HG03135 (cell line): ENCODE data around the gene ARHGEF11.

Experiments used
- ATAC-seq: cut with Tn5 transposase; IDR thresholded peaks from one replicate; pipeline ENCODE4 v1.9.1; 2021; ENCODE audit warnings: mild to moderate bottlenecking, moderate library complexity; ENCODE audit not compliant: unreplicated experiment

ARHGEF11 gene

DNA sequence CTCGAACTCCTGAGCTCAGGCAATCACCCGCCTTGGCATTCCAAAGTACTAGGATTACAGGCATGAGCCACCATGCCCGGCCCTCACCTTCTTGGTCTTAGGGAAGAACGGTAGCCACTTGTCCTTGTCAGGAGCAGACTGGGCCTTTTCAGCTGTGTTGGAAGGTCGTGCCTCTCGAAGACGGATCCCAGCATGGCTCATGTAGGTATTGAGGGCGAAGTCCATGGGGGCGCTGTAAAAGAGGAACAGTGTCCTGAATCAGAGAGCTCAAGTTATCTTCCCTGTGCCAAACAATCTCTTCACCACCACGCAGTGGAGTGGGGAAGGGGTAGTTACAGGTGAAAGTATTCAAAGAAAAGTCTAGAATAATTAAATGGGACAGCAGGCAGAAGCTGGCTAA, 89.2 kb downstream of the ARHGEF11 start:
- no peak for ATAC-seq

DNA sequence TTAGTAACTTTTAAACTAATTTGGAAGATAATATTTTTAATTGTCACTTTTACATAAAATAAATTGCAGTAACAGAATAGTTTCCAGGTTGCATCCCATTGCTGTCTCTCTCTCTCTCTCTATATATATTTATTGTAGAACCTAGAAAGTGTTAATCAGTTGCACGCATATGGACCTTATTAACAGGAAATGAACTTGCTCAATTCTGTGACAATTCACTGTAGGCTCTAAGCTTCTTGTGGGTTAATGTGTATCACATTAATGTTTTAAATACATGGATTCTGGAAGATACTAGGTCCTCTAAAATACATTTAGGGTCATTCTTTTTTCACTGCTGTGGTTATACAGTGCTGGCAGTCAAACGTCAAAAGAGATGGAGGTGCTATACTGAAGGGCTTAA, 92.0 kb downstream of the ARHGEF11 start:
- no peak for ATAC-seq

DNA sequence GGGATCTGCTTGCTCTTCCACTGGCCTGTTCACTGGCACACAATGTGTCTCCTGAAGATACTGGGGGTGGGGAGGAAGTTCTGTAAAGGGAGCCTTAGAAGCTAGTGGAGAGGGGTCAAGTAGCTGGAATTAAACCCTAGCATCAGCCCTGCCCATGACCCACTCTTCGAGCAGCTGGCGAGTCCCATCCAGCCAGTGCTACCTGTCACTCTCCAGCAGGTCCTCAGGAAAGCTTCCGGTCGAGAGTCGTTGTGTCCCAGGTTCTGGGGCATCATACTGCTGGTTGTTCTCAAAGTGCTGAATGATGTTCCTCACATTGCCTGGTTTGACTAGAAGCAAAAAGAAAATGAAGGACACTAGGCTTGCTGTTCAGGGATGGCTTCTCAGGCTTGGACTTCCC, 94.2 kb downstream of the ARHGEF11 start:
- no peak for ATAC-seq

DNA sequence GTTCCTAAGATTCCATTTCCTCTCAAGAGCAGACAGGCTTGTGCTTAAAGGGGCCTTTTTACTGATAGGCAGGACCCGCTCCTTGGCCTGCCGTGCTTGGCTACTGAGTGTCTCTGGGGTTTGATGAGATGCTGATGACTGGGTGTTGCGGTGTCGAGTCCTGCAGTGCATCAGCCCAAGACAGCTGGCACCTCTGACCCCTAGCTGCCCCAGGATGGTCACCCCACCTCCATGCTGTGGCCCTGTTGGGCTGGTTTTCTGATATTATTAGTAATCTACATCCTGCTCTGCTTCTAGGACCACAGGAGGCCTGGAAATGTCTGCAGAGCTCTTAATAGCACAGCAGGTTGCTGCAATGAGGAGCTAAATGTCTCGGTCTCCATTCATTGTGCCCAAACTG, 96.4 kb downstream of the ARHGEF11 start:
- ATAC-seq = no peak

DNA sequence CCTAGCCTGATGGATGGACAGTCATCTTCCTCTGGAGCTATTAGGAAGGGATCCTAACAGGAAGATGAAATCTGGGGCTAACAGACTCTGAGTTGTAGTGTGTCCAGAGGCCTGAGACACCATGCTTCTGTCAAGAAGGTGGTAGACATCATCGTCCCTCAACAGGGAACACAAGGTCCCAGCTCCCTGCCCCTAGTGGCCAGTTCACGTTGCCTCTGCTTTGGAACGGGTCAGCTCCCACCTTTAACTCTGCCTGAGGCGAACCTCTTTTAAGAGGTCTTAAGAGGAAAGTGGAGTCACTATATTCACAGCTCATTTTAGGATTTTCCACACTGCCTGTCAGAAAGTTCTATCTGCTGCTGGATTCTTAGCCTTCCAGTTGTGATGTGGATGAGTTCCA, 96.8 kb downstream of the ARHGEF11 start:
- no peak for ATAC-seq

DNA sequence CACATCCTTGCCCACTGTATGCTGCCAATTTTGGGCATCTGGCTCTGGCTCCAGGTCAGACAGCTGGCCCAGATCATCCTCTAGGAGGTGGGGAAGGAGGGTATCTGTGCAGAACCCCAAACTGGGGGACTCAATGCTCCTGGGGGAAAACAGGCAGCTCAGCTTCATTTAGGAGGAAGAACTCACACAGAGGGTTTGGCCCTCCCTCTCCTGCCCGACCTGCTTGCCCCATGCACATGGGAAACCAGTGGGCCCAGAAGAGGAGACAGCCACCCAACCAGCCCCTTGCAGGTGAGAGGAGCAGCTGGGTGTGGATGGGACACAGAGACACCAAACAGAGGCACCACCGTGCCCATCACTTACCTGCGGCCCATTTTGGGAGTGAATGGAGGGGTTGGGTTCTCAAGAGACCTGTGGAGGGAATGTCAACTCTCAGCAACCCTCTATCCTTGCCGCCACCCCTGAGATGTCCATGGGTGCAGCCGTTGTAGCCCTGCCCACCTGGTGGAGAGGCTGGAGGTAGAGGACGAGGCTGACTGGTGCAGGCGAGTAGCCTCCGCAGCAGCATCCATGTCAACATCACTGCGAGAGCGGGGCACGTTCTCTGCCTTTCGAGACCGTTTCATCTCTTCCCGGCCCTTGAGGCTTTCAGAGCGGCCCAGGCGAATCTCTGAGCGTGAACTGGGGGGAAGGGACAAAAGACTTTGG, 97.6 kb downstream of the ARHGEF11 start:
- ATAC-seq = no peak

DNA sequence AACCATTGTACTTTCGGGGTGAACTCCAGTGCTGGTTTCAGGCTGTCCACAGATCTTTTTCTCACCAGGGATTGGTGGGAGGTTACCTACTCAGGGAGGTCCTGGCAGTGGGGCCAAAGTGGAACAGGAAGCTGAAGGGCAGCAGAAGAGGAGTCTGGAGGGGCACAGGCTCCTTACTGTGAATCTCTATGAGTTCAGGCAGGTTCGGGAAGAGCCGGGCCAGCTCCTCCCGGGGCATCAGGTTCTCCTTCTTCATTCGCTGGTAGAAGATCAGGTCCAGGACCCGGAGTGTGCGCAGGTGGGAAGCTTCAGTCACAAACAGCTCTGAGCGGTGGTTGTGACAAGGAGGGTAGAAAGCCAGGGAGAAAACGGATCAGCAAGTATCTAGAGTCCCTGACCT, 98.4 kb downstream of the ARHGEF11 start:
- ATAC-seq = no peak

DNA sequence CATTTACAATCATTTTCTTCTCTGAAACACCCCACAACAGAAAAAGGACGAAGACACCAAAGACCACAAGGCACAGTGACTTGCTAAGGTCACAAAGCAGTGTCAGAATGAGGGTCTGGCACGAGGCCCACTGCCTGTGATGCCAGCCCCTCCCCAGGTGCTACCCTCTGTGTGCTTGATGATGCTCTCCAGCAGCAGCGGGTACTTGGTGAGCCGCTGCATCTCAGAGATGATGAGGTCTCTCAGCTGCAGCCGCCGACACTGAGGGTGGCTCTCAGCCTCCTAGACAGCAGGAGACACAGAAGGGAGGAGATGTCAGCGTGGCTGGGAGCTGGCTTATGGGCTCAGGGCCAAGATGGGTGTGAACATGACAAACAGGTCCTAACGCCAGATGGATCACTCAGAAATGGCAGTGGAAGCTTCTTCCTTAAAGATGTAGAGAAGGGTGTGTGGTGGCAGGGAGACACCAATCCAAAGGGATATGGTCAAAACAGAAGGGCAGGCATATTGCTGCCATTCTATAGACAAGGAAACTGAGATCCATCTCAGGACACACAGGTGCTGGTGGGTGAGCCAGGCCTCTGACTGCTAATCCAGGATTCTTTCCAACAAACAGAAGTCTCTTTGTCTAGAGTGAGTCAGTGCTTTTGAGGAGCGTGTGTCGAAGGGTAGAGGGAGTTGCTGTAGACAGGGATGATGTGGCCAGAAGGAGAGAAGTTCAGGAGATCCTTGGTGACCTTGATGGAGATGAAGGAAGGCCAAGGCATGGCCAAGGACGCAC, 99.5 kb downstream of the ARHGEF11 start:
- no peak for ATAC-seq

DNA sequence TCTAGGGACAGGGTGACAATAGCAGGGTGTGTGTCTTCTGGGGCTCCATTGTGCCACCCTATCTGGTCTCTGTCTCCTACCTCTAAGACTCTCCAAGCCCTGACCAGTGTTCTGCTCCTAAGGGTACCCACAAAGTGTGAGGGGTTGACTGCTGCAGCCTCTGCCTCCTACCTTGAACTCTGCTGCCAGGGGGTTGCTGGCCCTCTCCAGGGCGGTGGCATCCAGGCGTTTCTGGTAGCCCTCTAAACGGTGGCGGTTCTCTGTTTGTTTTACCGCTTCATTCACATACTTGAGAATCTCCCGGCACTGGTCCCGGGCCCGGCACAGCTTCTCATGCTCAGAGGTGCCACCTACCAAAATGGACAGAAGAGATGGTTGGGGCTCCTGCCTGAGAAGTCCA, 100.7 kb downstream of the ARHGEF11 start:
- ATAC-seq = no peak

DNA sequence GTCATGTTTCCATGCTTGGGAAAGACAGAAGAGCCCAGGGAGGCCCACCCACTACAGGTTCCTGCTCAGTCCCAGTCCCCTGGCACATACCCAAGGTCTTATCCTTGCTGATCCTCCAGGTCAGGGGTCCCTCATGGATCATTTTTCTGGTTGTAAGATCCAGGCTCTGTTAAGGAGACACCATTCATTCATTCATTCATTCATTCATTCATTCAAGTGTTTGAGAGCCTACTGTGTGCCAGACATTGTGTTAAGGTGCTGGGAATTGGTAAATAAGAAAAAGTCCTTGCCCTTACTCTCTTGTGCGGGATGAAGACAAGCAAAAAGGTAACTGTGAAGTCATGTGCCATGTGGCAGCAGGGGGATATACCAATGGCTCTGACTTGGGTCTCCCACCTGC, 101.3 kb downstream of the ARHGEF11 start:
- no peak for ATAC-seq

DNA sequence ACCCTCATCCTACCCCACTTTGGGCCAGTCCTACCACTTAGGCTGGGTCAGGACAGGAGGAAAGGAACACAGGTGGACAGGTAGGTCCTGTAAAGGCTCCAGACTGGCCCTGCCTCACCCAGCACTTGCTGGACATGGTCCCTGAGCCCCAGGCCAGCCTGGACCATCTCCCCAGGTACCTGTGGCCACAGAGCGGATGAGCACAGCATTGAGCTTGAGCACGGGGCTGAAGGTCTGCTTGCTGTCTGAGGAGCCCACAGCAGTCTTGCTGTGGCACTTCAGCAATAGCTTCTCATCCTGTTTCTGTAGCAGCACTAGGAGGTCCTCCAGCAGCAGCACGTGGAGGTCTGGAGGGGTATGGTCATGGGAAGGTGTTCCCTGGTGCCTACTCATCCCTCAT, 101.8 kb downstream of the ARHGEF11 start:
- no peak for ATAC-seq

DNA sequence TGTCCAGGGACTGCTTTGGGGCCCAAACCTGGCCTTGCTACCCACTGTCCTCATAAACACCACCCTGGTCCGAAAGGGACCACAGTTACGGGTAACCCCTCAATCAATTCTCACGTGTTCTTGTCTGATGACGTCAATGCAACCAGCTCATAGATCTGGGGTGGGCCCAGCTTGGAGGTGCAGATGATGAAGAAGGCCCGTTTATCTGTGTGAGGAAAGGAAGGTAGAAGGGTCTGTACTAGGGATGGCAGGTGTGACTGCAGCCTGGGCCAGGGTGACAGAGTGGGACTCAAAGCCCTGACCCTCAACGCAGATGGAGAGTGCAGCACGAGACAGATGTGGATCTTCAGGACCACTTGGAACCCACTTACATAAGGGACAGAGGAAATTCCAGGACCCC, 103.0 kb downstream of the ARHGEF11 start:
- ATAC-seq = no peak

DNA sequence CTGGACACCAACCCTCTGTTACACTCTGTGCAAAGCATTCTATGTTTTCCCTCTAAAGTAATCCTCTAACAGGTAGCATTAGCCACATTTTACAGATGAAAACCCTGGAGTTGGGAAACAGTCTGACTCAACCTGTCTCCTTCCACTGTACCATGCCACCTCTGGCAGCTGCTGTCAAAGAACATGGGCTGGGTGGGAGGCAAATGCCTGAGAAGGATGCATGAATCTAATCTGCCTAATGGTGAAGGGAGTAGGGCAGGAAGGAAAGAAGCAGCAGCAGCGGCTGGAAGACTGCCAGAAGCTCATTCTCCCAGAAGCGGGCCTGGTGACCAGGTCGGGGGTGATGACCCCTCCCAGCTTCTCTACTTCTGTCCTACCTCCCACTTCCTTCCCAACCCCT, 103.4 kb downstream of the ARHGEF11 start:
- no peak for ATAC-seq

DNA sequence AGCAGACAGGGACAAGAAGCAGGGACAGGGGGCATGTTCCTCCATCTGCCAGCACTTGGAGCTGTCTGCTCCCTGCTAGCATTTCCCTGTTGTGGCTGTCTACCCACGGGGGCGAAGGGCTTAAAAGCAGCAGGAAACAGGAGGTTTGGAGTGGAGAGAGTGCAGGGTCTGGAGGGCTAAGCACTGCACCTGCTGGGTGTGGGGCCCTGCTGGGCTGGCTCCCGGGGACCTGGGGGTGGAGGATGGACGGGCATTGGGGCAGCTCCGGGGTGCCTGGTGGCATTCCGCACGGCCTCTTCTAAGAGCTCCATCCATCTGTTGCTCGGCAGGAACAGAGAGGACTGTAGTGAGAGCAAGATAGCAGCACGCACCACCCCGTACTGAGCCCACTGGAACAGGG, 103.9 kb downstream of the ARHGEF11 start:
- no peak for ATAC-seq

DNA sequence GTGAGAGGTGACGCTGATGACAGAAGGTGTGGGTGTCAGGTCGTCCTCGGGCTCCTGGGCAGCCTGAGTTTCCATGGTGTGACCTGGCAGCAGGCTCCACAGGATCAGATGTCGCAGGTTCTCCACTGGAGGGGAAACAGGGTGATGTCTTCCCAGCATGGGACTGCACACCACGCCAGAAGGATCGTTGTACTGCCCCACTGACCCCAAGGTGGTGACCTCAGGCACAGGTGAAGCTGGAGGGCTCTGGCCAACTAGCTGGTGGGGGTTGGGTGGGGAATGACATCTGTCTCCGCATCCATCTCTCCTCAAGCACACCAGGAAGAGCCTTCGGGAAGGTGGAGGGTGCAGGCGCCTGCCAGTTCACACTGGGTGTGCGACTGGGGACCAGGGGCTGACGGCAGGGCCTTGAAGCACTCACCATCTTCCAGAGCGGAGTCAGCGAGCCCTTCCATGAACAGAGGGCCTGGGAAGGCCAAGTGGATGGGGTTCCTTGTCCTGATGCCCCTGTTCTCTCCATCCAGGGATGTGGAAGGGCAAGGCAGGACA, 105.7 kb downstream of the ARHGEF11 start:
- no peak for ATAC-seq

DNA sequence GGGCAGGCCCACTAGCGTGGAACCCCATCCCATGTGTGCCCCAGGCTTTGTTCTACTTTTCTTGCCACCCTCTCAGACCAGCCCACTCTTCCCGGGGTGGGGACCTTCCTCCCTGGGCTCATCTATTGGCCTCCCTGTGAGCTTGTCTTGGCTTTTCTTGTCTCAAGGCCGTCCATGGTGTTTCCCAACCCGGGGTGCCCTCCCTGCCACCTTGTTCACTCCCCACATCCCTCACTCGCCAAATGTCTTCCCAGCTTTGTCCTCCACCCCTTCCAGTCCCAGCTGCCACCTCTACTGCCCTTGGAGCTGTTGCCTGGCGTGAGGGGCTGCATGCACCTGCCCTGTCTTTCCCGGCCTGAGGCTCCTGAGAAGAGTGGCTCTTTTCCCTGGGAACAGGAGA, 106.7 kb downstream of the ARHGEF11 start:
- no peak for ATAC-seq

DNA sequence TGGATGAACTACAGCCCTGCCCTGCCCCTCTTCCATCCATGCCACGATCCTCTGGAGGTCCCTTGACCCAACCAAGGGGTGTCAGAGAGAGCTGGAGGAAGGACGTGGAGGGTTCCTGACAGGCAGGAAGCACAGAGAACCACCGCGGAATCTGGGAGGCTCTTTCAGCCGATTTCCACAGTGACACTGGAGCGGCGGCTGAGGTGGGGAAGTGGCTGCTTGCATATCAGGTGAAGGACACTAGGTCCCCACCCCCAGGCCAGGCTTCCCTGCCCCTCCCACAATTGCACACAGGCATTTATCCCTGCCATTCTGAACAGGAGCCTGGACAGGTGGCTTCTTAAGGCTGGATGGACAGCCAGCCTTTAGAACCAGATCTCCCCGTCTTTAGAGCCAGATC, 107.7 kb downstream of the ARHGEF11 start:
- ATAC-seq = no peak

DNA sequence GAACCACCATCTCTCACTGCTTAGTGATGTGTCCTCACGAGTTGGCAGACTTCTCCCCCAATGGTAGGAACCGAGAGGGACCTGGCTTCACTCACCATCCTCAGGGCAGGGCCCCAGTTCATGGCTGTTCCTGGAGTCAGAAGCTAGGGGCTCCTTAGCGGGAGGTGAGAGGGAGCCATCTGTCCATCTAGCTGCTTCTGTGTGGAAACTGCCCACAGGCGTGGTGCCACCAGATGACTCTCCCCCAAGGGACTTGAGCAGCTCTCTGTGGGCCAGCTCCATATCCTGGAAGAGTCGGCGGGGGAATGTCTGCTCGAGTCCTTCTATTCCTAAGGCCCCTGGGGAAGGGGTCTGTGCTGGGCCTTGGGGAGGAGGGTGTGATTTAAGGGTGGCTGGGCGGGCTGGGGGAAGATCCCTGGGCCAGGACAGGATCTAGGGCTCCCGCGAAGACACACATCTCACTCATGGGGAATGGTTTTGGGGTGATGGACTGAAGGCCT, 108.8 kb downstream of the ARHGEF11 start:
- ATAC-seq = no peak

DNA sequence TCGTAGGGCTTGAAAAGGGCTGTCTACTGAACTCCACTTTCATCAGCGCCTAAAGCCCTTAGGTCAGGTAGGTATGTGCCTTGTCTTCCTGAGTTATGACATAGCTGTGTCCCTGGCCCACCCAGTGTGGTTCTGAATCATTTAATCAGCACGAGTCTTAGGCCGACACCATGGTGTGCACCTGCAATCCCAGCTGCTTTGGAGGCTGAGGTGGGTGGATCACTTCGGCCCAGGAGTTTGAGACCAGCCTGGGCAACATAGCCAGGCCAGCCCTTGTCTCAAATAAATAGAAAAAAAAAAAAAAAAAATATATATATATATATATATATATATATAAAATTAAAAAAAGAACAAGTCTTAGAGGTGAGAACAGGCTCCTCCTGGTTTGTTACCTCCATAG, 109.4 kb downstream of the ARHGEF11 start:
- ATAC-seq = no peak

DNA sequence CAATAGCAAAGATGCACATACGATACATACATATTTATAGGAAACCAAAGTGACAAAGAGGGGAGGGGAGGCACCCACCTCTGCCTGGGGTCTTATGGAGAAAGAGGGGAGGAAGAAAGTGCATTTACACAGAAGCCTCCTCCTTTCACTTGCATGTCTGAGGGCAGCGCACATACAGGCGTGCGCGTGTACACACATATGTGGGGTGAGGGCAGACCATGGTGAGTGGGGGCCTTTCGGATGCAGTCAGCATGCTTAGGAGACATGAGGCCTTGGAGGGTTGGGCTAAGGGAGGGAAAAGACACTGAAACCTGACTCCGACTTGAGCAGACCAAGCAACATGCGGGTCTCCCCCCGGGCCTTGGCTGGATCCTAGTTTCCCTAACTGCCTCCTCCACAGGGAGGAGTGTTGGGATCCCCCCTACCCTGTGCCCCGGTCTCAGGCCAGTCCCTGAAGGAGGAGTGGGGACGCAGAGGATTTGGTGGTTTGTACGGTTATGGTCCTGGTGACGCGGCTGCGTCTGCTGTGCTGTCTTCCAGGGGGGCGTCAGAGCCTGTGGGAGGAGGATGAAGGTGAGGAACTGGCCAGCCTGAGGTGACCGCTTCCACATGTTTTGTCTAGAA, 109.9 kb downstream of the ARHGEF11 start:
- no peak for ATAC-seq

DNA sequence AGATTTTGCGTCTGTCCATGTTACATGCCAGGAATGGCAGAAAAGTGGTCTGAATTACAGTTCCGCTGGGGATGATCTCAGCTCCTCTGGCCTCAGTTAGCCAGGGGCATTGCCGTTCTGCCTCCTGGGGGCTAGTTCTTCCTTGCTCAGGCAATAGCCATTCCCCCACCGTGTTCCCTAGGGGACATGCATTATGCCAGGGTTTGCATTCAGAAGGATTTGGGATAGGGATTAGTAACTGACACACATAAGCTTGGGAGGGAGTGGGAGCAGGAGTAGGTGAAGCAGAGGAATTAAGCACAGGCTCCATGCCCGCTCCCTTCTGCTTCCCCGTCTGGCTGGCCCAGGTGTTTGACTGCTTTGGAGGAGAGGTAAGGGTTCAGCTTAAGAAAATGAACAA, 112.4 kb downstream of the ARHGEF11 start:
- no peak for ATAC-seq
